ENCODE data around the gene GAD1. TPM values are rescaled to one million over a fixed set of nuclear protein-coding genes. Genes with fewer than 3 reads are reported as not detected.

Gene GAD1
- total RNA-seq, result 1 to 10 TPM in 1 of 4 donors, under 1 TPM in 2, not detected in 1; 0.19 to 4.2 (median 0.26) TPM

- peaks cover 27 to 97% (median 63%) of the 10 kb centered on the region in 4 donors for H3K27me3 ChIP-seq
- WGBS, 2 donors, result 0 to 2% methylated on average over 17 to 23 of the region's 49 CpGs
- DNase-seq, result no peak
- peak within 1 kb of the TSS; percentile 14 to 72 (median 42) for H3K4me3 ChIP-seq
- intact Hi-C loops (cut with DNase I), result loop anchor here (10.0 kb wide), 1 partner anchor 582 kb away; no protein-coding TSS in a partner anchor
- TF ChIP-seq POLR2A (IDR thresholded peaks at IDR 0.05) (peak in 1 of 4 donors; percentile 17), CTCF (IDR thresholded peaks at IDR 0.05) (no peak)
- H3K4me1 ChIP-seq, result peaks cover 56 to 86% (median 58%) of the 10 kb centered on the region in 3 donors
- peak within 1 kb of the TSS in 2 of 4 donors; percentile 9 to 40 for H3K27ac ChIP-seq
- no peaks in the 10 kb centered on the region for H3K36me3 ChIP-seq
- H3K9me3 ChIP-seq, result no peaks in the 10 kb centered on the region
Measured at GRCh38 chr2:170816504-170817092, at the start of gene GAD1. Gene GAD1, plus strand, starts transcription at chr2:170816887. Its CDS starts 1,705 bp downstream, at chr2:170818592.

GRCh38 chr2:170770008-170770605, 46.6 kb upstream of the GAD1 start, which contains the start of gene ERICH2:
Gene ERICH2, plus strand, starts transcription at chr2:170770378. Its CDS starts 304 bp downstream, at chr2:170770682.
- peaks cover 0 to 58% (median 0%) of the 10 kb centered on the region in 4 donors for H3K27me3 ChIP-seq
- peak within 1 kb of the TSS; percentile 23 to 76 (median 66) for H3K27ac ChIP-seq
- H3K4me3 ChIP-seq, result peak within 1 kb of the TSS; percentile 34 to 75 (median 59)
- no peak for DNase-seq
- peaks cover 3 to 26% (median 7%) of the 10 kb centered on the region in 3 donors for H3K4me1 ChIP-seq
- TF ChIP-seq CTCF (IDR thresholded peaks at IDR 0.05) (no peak), POLR2A (IDR thresholded peaks at IDR 0.05) (no peak)
- no peaks in the 10 kb centered on the region for H3K9me3 ChIP-seq
- WGBS, 2 donors, result 2 to 3% methylated on average over 13 of the region's 13 CpGs
- no peaks in the 10 kb centered on the region for H3K36me3 ChIP-seq
- intact Hi-C loops (cut with DNase I), result no loop called here

GRCh38 chr2:170770606-170771420, 45.9 kb upstream of the GAD1 start:
- Histone ChIP-seq H3K9me3 (no peaks in the 10 kb centered on the region), H3K27ac (peak overlapping the region; percentile 23 to 76 (median 66)), H3K36me3 (no peaks in the 10 kb centered on the region), H3K27me3 (peaks cover 0 to 59% (median 0%) of the 10 kb centered on the region in 4 donors), H3K4me3 (peak overlapping the region; percentile 34 to 75 (median 59)), H3K4me1 (peaks cover 3 to 26% (median 7%) of the 10 kb centered on the region in 3 donors)
- 0 to 1% methylated on average over 10 to 25 of the region's 82 CpGs for WGBS, 2 donors
- intact Hi-C loops (cut with DNase I), result no loop called here
- TF ChIP-seq POLR2A (IDR thresholded peaks at IDR 0.05), result no peak
- no peak for TF ChIP-seq CTCF (IDR thresholded peaks at IDR 0.05)
- no peak for DNase-seq

- peaks cover 3 to 26% (median 7%) of the 10 kb centered on the region in 3 donors for H3K4me1 ChIP-seq
- intact Hi-C loops (cut with DNase I), result no loop called here
- H3K9me3 ChIP-seq, result no peaks in the 10 kb centered on the region
- WGBS, 2 donors, result 7 to 12% methylated on average over 13 to 15 of the region's 15 CpGs
- no peak for TF ChIP-seq POLR2A (IDR thresholded peaks at IDR 0.05)
- TF ChIP-seq CTCF (IDR thresholded peaks at IDR 0.05), result no peak
- peak overlapping the region in 3 of 4 donors; percentile 65 to 76 (median 66) for H3K27ac ChIP-seq
- no peak for DNase-seq
- peak overlapping the region; percentile 34 to 75 (median 59) for H3K4me3 ChIP-seq
- H3K27me3 ChIP-seq, result peaks cover 0 to 59% (median 0%) of the 10 kb centered on the region in 4 donors
- H3K36me3 ChIP-seq, result no peaks in the 10 kb centered on the region
Measured at GRCh38 chr2:170771421-170771937, 45.2 kb upstream of the GAD1 start.
